C4-2B (cell line): ENCODE data around the gene SLC35A3.

Experiments used
- ZFX ChIP-seq: fragments of 450-650 bp; IDR thresholded peaks from 2 replicates; pipeline ENCODE4 v1.6.1; 2017
- TF ChIP-seq, protein P1 (sequence below): fragments of 450-650 bp; conservative IDR thresholded peaks from 2 replicates; pipeline ENCODE4 v1.5.1; 2017; ENCODE audit warnings: mild to moderate bottlenecking

DNA sequence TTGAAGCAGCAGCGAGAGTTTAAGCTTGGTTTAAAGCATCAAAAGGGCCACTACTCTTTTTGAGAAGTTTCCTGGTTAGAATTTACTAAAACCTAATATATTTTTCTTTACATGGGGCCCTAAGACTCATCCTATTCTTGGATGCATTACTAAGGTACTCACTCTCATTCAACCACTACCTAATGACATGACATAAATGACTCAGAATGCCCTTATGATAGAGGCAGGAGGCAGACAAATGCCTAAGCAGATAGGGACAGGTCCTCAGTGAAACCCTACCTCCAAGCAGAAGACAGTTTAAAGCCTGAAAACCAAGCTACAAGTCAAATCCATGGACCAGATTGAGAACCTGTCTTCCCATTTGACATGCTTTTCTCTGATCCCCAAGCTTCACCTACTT lies 34.3 kb upstream of the SLC35A3 start:
- TF ChIP-seq, protein P1, sequence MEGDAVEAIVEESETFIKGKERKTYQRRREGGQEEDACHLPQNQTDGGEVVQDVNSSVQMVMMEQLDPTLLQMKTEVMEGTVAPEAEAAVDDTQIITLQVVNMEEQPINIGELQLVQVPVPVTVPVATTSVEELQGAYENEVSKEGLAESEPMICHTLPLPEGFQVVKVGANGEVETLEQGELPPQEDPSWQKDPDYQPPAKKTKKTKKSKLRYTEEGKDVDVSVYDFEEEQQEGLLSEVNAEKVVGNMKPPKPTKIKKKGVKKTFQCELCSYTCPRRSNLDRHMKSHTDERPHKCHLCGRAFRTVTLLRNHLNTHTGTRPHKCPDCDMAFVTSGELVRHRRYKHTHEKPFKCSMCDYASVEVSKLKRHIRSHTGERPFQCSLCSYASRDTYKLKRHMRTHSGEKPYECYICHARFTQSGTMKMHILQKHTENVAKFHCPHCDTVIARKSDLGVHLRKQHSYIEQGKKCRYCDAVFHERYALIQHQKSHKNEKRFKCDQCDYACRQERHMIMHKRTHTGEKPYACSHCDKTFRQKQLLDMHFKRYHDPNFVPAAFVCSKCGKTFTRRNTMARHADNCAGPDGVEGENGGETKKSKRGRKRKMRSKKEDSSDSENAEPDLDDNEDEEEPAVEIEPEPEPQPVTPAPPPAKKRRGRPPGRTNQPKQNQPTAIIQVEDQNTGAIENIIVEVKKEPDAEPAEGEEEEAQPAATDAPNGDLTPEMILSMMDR, result no peak
- no peak for TF ChIP-seq ZFX
